Psoas muscle (tissue), 8 donors: ENCODE measurements around the gene ACO2. TPM values are rescaled to one million over a fixed set of nuclear protein-coding genes. Genes with fewer than 3 reads are reported as not detected.

Experiments used
- ATAC-seq, 4 donors: fragments of 200-7000 bp; cut with Tn5 transposase; one replicate each; pipeline ENCODE4 v1.9.1; 2020; ENCODE audit warnings: moderate library complexity in 3 of 4, mild to moderate bottlenecking in 2 of 4
- DNase-seq, 2 donors: peaks; one replicate each; pipeline ENCODE4 v3.0.0-alpha.2; 2020
- H3K27ac ChIP-seq: fragments of 200-600 bp; one replicate; pipeline ENCODE4 v1.8.0; 2022
- H3K27me3 ChIP-seq, 3 donors: fragments of 200-600 bp in 1 of 3; one replicate each; pipeline versions ENCODE4 v1.6.1 to v1.8.0; 2013 to 2022; ENCODE audit warnings: low read length in 2 of 3, mild to moderate bottlenecking in 2 of 3, moderate library complexity in 1 of 3; ENCODE audit not compliant: insufficient read depth in 3 of 3
- H3K36me3 ChIP-seq, 2 donors: fragments of 200-600 bp in 1 of 2; one replicate each; pipeline versions ENCODE4 v1.6.1 to v1.8.0; 2013 to 2022; ENCODE audit warnings: low read depth in 1 of 2, mild to moderate bottlenecking in 1 of 2, moderate library complexity in 1 of 2; ENCODE audit not compliant: insufficient read depth in 1 of 2
- H3K4me1 ChIP-seq: fragments of 200-600 bp; one replicate; pipeline ENCODE4 v1.8.0; 2022
- H3K4me3 ChIP-seq: fragments of 200-600 bp; one replicate; pipeline ENCODE4 v1.8.0; 2022; ENCODE audit warnings: mild to moderate bottlenecking
- H3K9me3 ChIP-seq: fragments of 200-600 bp; one replicate; pipeline ENCODE4 v1.8.0; 2022
- WGBS, 3 donors: extraction: QIAGEN DNeasy Blood & Tissue Kit; methylation state at CpG; one replicate each; pipeline versions ENCODE4 v1.1.6 to v1.1.7; 2013; 5-methylcytosine and 5-hydroxymethylcytosine counted together
- intact Hi-C, 2 donors: fragments of 100-400 bp; cut with DNase I; formaldehyde crosslinking; loops; one replicate each; pipeline versions ENCODE4 v1.11.0 to v1.14.2; 2022
- polyA plus RNA-seq, 3 donors: library from polyadenylated mRNA; stranded (reverse); fragments of 200-250 nt; gene quantifications; one replicate each; pipeline ENCODE4 v1.2.3, GENCODE V29; 2013
- total RNA-seq, 4 donors: library from RNA; stranded (reverse); fragmentation: NEBNext Ultra II Directional in 2 of 4; extraction: Animal tissue kit (Norgen Biotek cat#: 25700) in 2 of 4; gene quantifications; one replicate each; pipeline versions ENCODE4 v1.2.1 to v1.2.4, GENCODE V29; 2021 to 2023
- TF ChIP-seq, protein P1 (sequence below): fragments of 200-600 bp; IDR thresholded peaks from one replicate; pipeline ENCODE4 v1.8.0; 2022; ENCODE audit warnings: antibody characterized with exemption
- donor health status: healthy with polysubstance abuse.
- donor health status: DM: no; HTN: no; CAD: no; lungs with moderate emphysema.
- donor health status: Bipolar disorder and iron deficiency.
- donor health status: healthy.
- donor health status: DM: yes; HTN: yes; CAD: no.
- donor health status: DM: no; HTN: no; CAD: no.
- donor health status: DM: no; HTN: no; CAD: no.
- donor health status: DM: yes; HTN: yes; CAD: no.

The ACO2 gene
- total and polyA plus RNA-seq, 7 donors: 346 to 513 (median 458) TPM

DNA sequence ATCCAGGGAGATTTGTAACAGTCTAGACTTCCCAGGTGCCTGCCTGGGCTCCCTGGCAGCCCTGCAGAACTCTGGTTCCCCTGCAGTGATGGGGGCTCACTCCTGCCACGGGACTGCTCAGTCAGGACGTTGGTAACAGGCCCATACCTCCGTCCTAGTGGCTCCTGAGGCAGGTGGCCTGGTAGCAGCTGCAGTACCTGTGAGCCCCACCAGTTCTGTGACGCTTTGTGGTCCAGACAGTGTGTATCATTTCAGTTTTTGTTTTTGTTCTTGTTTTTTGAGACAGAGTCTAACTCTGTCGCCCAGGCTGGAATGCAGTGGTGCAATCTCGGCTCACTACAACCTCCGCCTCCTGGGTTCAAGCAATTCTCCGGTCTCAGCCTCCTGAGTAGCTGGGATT, 47.5 kb downstream of the ACO2 start:
- intact Hi-C loops: loop anchor here (2.0 to 5.0 kb wide), 2 partner anchors 112 to 114 kb away; no protein-coding TSS in a partner anchor
- ATAC-seq (no peak), DNase-seq (no peak)
- TF ChIP-seq, protein P1, sequence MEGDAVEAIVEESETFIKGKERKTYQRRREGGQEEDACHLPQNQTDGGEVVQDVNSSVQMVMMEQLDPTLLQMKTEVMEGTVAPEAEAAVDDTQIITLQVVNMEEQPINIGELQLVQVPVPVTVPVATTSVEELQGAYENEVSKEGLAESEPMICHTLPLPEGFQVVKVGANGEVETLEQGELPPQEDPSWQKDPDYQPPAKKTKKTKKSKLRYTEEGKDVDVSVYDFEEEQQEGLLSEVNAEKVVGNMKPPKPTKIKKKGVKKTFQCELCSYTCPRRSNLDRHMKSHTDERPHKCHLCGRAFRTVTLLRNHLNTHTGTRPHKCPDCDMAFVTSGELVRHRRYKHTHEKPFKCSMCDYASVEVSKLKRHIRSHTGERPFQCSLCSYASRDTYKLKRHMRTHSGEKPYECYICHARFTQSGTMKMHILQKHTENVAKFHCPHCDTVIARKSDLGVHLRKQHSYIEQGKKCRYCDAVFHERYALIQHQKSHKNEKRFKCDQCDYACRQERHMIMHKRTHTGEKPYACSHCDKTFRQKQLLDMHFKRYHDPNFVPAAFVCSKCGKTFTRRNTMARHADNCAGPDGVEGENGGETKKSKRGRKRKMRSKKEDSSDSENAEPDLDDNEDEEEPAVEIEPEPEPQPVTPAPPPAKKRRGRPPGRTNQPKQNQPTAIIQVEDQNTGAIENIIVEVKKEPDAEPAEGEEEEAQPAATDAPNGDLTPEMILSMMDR: no peak
- peak overlapping the region; percentile 23 for H3K27ac ChIP-seq
- 81 to 90% (median 83%) methylated on average over 8 of the region's 8 CpGs for WGBS, 3 donors
- no peaks in the 10 kb centered on the region for H3K27me3 ChIP-seq
- H3K9me3 ChIP-seq: no peaks in the 10 kb centered on the region
- H3K4me3 ChIP-seq: no peak overlapping the region
- peaks cover 2 to 90% of the 10 kb centered on the region in 2 donors for H3K36me3 ChIP-seq
- peaks cover 55% of the 10 kb centered on the region for H3K4me1 ChIP-seq

DNA sequence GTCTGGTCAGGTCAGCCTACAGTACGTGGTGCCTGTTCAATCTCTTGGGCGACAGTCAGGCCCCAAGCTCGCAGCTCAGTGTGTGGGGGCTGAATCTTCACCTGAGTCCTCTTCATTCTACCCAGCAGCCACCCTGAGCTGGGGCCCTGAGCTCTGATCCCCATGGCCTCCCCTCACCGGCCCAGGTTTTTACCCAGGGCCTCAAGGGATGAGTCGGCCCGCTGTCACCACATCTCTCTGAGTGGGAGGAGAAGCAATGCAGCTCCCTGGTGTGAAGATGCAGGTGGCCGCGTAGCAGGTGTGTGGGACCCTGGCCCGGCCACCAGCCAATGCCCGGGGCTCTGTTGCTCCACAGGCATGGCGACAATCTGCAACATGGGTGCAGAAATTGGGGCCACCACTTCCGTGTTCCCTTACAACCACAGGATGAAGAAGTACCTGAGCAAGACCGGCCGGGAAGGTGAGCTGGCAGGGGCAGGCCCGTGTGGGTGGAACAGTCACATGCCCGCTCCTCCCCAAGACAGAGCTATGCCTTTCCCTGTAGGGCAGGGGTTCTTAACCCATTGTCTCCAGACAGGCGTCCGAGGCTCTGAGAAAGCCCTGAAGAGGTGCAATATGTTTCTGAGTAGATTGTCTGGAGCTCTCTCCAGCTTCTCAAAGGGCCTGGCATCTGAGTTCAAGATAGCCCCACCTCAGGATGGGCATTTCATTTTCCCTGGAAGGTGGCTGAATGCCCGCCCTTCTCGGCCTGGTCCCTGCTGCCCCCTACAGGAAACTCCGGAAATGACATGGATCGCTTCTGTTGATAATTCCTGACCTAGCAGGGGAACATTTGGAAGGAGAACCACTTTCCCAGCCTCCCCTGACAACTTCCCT, 48.5 kb downstream of the ACO2 start:
- Histone ChIP-seq H3K4me1 (peaks cover 45% of the 10 kb centered on the region), H3K4me3 (no peak overlapping the region), H3K27me3 (no peaks in the 10 kb centered on the region), H3K27ac (peak overlapping the region; percentile 19), H3K36me3 (peaks cover 2 to 90% of the 10 kb centered on the region in 2 donors), H3K9me3 (no peaks in the 10 kb centered on the region)
- ATAC-seq (peak; percentile 47 to 63 (median 60)), DNase-seq (peak; percentile 69 to 85)
- 47 to 62% (median 49%) methylated on average over 22 of the region's 22 CpGs for WGBS, 3 donors
- TF ChIP-seq, protein P1: peak; percentile 88
- intact Hi-C loops: loop anchor here (1.0 to 5.0 kb wide), 3 partner anchors 33 to 115 kb away; no protein-coding TSS in a partner anchor

DNA sequence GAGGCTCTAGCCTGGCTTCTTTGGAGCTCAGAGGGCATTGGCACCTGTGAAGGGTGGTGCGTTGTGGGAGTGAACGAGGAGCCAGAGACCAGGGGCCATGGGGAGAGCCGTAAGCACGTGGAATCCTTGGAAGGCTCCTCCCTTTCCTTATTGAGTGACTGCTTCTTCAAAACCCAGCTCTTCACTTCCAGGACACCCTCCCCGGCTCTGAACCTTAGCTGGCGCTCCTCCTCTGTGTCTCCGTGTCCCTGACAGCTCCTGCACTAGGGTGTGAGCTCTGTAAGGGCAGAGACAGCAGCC, 49.1 kb downstream of the ACO2 start:
- Histone ChIP-seq H3K27ac (peak overlapping the region; percentile 31), H3K4me1 (peaks cover 40% of the 10 kb centered on the region), H3K36me3 (peaks cover 3 to 93% of the 10 kb centered on the region in 2 donors), H3K9me3 (no peaks in the 10 kb centered on the region), H3K4me3 (no peak overlapping the region), H3K27me3 (no peaks in the 10 kb centered on the region)
- no peak for DNase-seq
- 54 to 78% (median 65%) methylated on average over 5 to 7 of the region's 7 CpGs for WGBS, 3 donors
- TF ChIP-seq, protein P1: no peak
- intact Hi-C loops: loop anchor here in 1 of 2 donors (5.0 kb wide), 1 partner anchor 116 kb away; no protein-coding TSS in a partner anchor
- ATAC-seq: peak in 3 of 4 donors; percentile 1 to 4 (median 2)

DNA sequence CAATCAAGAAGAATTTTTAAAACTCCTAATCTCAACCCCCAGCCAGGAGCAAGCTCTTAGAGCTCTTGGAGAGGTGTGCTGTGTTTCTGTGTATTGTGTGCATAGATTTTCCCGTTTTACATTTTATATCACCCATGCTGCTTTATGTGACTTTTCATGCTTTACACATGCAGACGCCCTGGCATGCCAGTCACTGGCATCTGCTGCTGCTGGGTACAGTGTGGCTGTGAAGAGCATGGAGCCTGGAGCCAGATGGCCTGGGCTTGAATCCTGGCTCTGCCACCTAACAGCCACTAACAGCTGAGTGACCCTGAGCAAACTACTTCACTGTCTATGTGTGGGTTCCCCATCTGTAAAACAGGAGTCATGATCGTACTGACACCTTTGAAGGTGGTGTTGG, 52.2 kb downstream of the ACO2 start:
- Histone ChIP-seq H3K27ac (no peak overlapping the region), H3K4me3 (no peak overlapping the region), H3K4me1 (peaks cover 34% of the 10 kb centered on the region), H3K9me3 (no peaks in the 10 kb centered on the region), H3K27me3 (no peaks in the 10 kb centered on the region), H3K36me3 (peaks cover 14 to 94% of the 10 kb centered on the region in 2 donors)
- TF ChIP-seq, protein P1: no peak
- 34 to 48% (median 42%) methylated on average over 3 of the region's 3 CpGs for WGBS, 3 donors
- intact Hi-C loops: loop anchor here in 1 of 2 donors (10.0 kb wide), 1 partner anchor 196 kb away; no protein-coding TSS in a partner anchor
- ATAC-seq: no peak
- no peak for DNase-seq
